GM19099 (cell line): ENCODE results near the gene NXNL2.

Experiments used
- POLR2A ChIP-seq: IDR thresholded peaks from 3 replicates; pipeline ENCODE4 v1.6.1; 2011; ENCODE audit warnings: low read depth; ENCODE audit not compliant: insufficient read length; ENCODE audit errors: extremely low read depth

Gene NXNL2

GRCh38 chr9:88527618-88528017 is 7.4 kb upstream of the NXNL2 start:
- TF ChIP-seq POLR2A: no peak

GRCh38 chr9:88528080-88528790 is 6.7 kb upstream of the NXNL2 start:
- no peak for TF ChIP-seq POLR2A

GRCh38 chr9:88529496-88529895 is 5.5 kb upstream of the NXNL2 start:
- no peak for TF ChIP-seq POLR2A

GRCh38 chr9:88530051-88530450 is 4.9 kb upstream of the NXNL2 start:
- TF ChIP-seq POLR2A: no peak

- TF ChIP-seq POLR2A: no peak
Measured at GRCh38 chr9:88531920-88532698, 2.9 kb upstream of the NXNL2 start.

GRCh38 chr9:88533951-88534455 is 975 bp upstream of the NXNL2 start:
- no peak for TF ChIP-seq POLR2A

- TF ChIP-seq POLR2A: no peak
Measured at GRCh38 chr9:88535226-88536022, 446 bp downstream of the NXNL2 start.

GRCh38 chr9:88536023-88536324 is 996 bp downstream of the NXNL2 start:
- TF ChIP-seq POLR2A: no peak

GRCh38 chr9:88536951-88537760 is 2.2 kb downstream of the NXNL2 start:
- no peak for TF ChIP-seq POLR2A

- no peak for TF ChIP-seq POLR2A
Measured at GRCh38 chr9:88537761-88538091, 2.7 kb downstream of the NXNL2 start.

- TF ChIP-seq POLR2A: no peak
Measured at GRCh38 chr9:88538311-88539085, 3.5 kb downstream of the NXNL2 start.

GRCh38 chr9:88539246-88539645 is 4.3 kb downstream of the NXNL2 start:
- TF ChIP-seq POLR2A: no peak

GRCh38 chr9:88540251-88540763 is 5.3 kb downstream of the NXNL2 start:
- no peak for TF ChIP-seq POLR2A

- TF ChIP-seq POLR2A: no peak
Measured at GRCh38 chr9:88544245-88544644, 9.3 kb downstream of the NXNL2 start.
